GM12878 (cell line): ENCODE results near the gene DSC2. TPM values are rescaled to one million over a fixed set of nuclear protein-coding genes. Genes with fewer than 3 reads are reported as not detected.

Experiments
- ATAC-seq: fragments of 200-7000 bp; cut with Tn5 transposase; 3 replicates; pipeline ENCODE4 v1.9.1; 2020; ENCODE audit warnings: mild to moderate bottlenecking, moderate library complexity
- BruUV-seq: library from RNA; stranded (reverse); fragments of 400-500 nt; replicated peaks from 2 replicates; lab custom pipeline; 2021; lab: Mats Ljungman, UMichigan
- CTCF ChIA-PET: fragments of 300-600 bp; sonication (Branson Sonifier 250); formaldehyde crosslinking; extraction: SDS; loops from one replicate; lab custom pipeline; 2021; ENCODE audit warnings: inconsistent platforms; lab: Yijun Ruan, JAX
- POLR2A ChIA-PET: fragments of 350-600 bp; formaldehyde crosslinking; extraction: SDS; loops from one replicate; lab custom pipeline; 2021; ENCODE audit warnings: inconsistent platforms; lab: Charles Lee
- RAD21 ChIA-PET: fragments of 300-600 bp; sonication (Branson Sonifier 250); formaldehyde crosslinking; loops from one replicate; lab custom pipeline; 2023; ENCODE audit warnings: antibody characterized with exemption; ENCODE audit not compliant: unreplicated experiment; lab: Charles Lee
- SMC1A ChIA-PET: fragments of 300-600 bp; sonication (Branson Sonifier 250); formaldehyde crosslinking; loops from one replicate; lab custom pipeline; 2023; ENCODE audit not compliant: unreplicated experiment, uncharacterized antibody; lab: Charles Lee
- DNase-seq: peaks from one replicate; pipeline ENCODE4 v3.0.0-alpha.2; 2011; ENCODE audit warnings: low read depth, low spot score
- FAIRE-seq: peaks from 3 replicates; lab custom pipeline; 2011; peaks lifted over from hg19 to GRCh38; lab: Jason Lieb, UNC
- H2AFZ ChIP-seq: 2 replicates; pipeline ENCODE4 v1.6.0; 2011; ENCODE audit warnings: low read depth, low read length, control low read depth; ENCODE audit not compliant: control insufficient read depth
- H3K27ac ChIP-seq: 2 replicates; pipeline ENCODE4 v1.5.1; 2011; ENCODE audit warnings: control low read depth; ENCODE audit not compliant: control insufficient read depth, insufficient read depth
- H3K27me3 ChIP-seq, 2 experiments: replicated peaks in 1 of 2; 2 replicates each; pipeline versions ENCODE4 v1.6.0 to v1.6.1; 2011; ENCODE audit warnings: low read length in 1 of 2; ENCODE audit not compliant: control insufficient read depth in 2 of 2, insufficient read depth in 2 of 2
- H3K36me3 ChIP-seq, 2 experiments: 2 replicates each; pipeline ENCODE4 v1.5.1; 2011; ENCODE audit warnings: low read length in 1 of 2; ENCODE audit not compliant: control insufficient read depth in 2 of 2, insufficient read depth in 2 of 2
- H3K4me1 ChIP-seq: 2 replicates; pipeline ENCODE4 v1.6.1; 2011; ENCODE audit warnings: mild to moderate bottlenecking, low read length, moderate library complexity, mixed read lengths; ENCODE audit not compliant: control insufficient read depth, insufficient read depth
- H3K4me2 ChIP-seq: 2 replicates; pipeline ENCODE4 v1.6.0; 2011; ENCODE audit warnings: control low read depth; ENCODE audit not compliant: control insufficient read depth, insufficient read depth
- H3K4me3 ChIP-seq: fragments of 200-600 bp; sonication (generic); 2 replicates; pipeline ENCODE4 v1.5.1; 2016
- H3K79me2 ChIP-seq: 2 replicates; pipeline ENCODE4 v1.6.0; 2011; ENCODE audit warnings: low read length; ENCODE audit not compliant: control insufficient read depth, insufficient read depth
- H3K9ac ChIP-seq: 2 replicates; pipeline ENCODE4 v1.8.0; 2011; ENCODE audit warnings: low read length, control low read depth, mixed read lengths; ENCODE audit not compliant: control insufficient read depth, insufficient read depth
- H3K9me3 ChIP-seq: replicated peaks from 3 replicates; pipeline ENCODE4 v1.5.1; 2011; ENCODE audit warnings: mild to moderate bottlenecking, low read length; ENCODE audit not compliant: control insufficient read depth, insufficient read depth
- H4K20me1 ChIP-seq: 2 replicates; pipeline ENCODE4 v1.6.0; 2011; ENCODE audit not compliant: control insufficient read depth, insufficient read depth
- IKZF1 ChIP-seq: fragments of 450-650 bp; conservative IDR thresholded peaks from 2 replicates; pipeline ENCODE4 v1.6.1; 2017; ENCODE audit warnings: antibody characterized with exemption, mild to moderate bottlenecking
- JUNB ChIP-seq: IDR thresholded peaks from 2 replicates; pipeline ENCODE4 v1.6.1; 2016; ENCODE audit warnings: antibody characterized with exemption, mild to moderate bottlenecking
- MYB ChIP-seq: fragments of 150-350 bp; IDR thresholded peaks from 2 replicates; pipeline ENCODE4 v1.6.1; 2014; ENCODE audit warnings: mild to moderate bottlenecking, low read depth, low read length, borderline replicate concordance
- SP1 ChIP-seq: IDR thresholded peaks from one replicate; pipeline ENCODE4 v1.6.1; 2011; ENCODE audit warnings: low read depth, low read length
- TAF1 ChIP-seq: IDR thresholded peaks from 2 replicates; pipeline ENCODE4 v1.6.1; 2011; ENCODE audit warnings: mild to moderate bottlenecking, low read depth, low read length, borderline replicate concordance
- TCF12 ChIP-seq: IDR thresholded peaks from 2 replicates; pipeline ENCODE4 v1.6.1; 2011; ENCODE audit warnings: low read depth, mild to moderate bottlenecking, low read length
- TCF3 ChIP-seq: IDR thresholded peaks from 2 replicates; pipeline ENCODE4 v1.6.1; 2012; ENCODE audit warnings: low read depth, mild to moderate bottlenecking, low read length, borderline replicate concordance; ENCODE audit not compliant: insufficient read depth
- WGBS: methylation state at CpG from one replicate; pipeline ENCODE4 v1.1.6; 2016; ENCODE audit warnings: low lambda C conversion rate; ENCODE audit not compliant: insufficient replicate concordance, insufficient coverage; ENCODE audit errors: missing lambda C conversion rate; 5-methylcytosine and 5-hydroxymethylcytosine counted together
- in situ Hi-C: fragments of 300-500 bp; cut with MboI; formaldehyde crosslinking; loops from 9 replicates; pipeline ENCODE4 v1.14.3; 2018; ENCODE audit warnings: mixed read lengths
- intact Hi-C: fragments of 100-400 bp; cut with micrococcal nuclease; formaldehyde crosslinking; loops from one replicate; pipeline ENCODE4 v1.14.2; 2022; ENCODE audit not compliant: unreplicated experiment
- polyA plus RNA-seq, 11 experiments: library from polyadenylated mRNA; depleted of rRNA in 4 of 11; unstranded in 6 of 11; stranded (reverse) in 5 of 11; fragments of >200 nt; fragmentation: Nextera tagmentation in 4 of 11; fragmentation: Illumina TruSeq in 1 of 11; extraction: Ambion mirVana in 4 of 11; extraction: Trizol in 1 of 11; gene quantifications; 1 replicate in 1 of 11; 2 replicates in 10 of 11; pipeline versions ENCODE4 v1.2.1 to v1.2.3, GENCODE V29; 2011 to 2016; ENCODE audit warnings: inconsistent platforms in 2 of 11, missing spikeins in 2 of 11, low read depth in 1 of 11
- total RNA-seq, 4 experiments: library from RNA; depleted of rRNA in 3 of 4; stranded (reverse); fragments of >200 nt in 3 of 4; fragmentation: Illumina TruSeq in 1 of 4; extraction: Trizol in 1 of 4; gene quantifications; 2 replicates each; pipeline versions ENCODE4 v1.2.1 to v1.2.3, GENCODE V29; 2013 to 2021
- TF ChIP-seq, protein P1 (sequence below): fragments of 450-650 bp; IDR thresholded peaks from 2 replicates; pipeline ENCODE4 v1.6.1; 2016; ENCODE audit warnings: mild to moderate bottlenecking, moderate library complexity, borderline replicate concordance
- TF ChIP-seq, protein P2 (sequence below): fragments of 450-650 bp; formaldehyde crosslinking; IDR thresholded peaks from 2 replicates; pipeline ENCODE4 v1.4.0; 2022; ENCODE audit warnings: mild to moderate bottlenecking, moderate library complexity
- TF ChIP-seq, protein P3 (sequence below): fragments of 150-350 bp; IDR thresholded peaks from 2 replicates; pipeline ENCODE4 v1.6.1; 2016; ENCODE audit warnings: low read depth, low read length

Gene DSC2
- total and polyA plus RNA-seq, 10 of the 15 experiments (the other 5 are each of a cell fraction or from before 2014, with no cell fraction given) = 1.2 to 4.9 (median 3.0) TPM; not detected in 1

DNA sequence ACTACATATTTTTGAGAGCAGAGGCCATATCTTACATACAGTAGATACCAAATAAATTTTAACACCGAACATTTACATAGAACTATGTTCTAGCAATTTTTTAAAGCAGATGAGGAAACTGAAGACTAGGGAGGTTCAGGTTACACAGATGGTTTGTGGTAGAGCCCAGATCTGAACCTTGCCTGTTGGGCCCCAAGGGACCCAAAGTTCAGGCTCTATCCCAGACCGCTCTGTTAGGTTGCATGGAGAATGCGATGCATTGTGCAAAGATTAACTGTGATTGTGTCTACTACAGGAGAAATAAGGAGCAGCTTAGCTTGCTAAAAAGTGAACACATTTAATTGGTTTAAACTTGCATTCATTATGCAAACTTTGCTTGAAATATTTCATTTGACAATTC, 43.3 kb downstream of the DSC2 start:
- BruUV-seq = no TSS peak
- no peaks in the 10 kb centered on the region for H3K79me2 ChIP-seq
- RAD21 ChIA-PET = no interaction called here
- WGBS = 60% methylated on average over 3 of the region's 3 CpGs
- no peaks in the 10 kb centered on the region for H3K36me3 ChIP-seq
- H3K4me2 ChIP-seq = no peak overlapping the region
- CTCF ChIA-PET = no interaction called here
- POLR2A ChIA-PET = no interaction called here
- no peaks in the 10 kb centered on the region for H4K20me1 ChIP-seq
- in situ Hi-C loops = no loop called here
- SMC1A ChIA-PET = interaction anchor here (0.7 kb wide), 1 partner anchor 21 kb away, joined by 3 read pairs; no protein-coding TSS in a partner anchor
- H3K4me1 ChIP-seq = no peaks in the 10 kb centered on the region
- no peak for FAIRE-seq
- no peak overlapping the region for H2AFZ ChIP-seq
- H3K27ac ChIP-seq = no peak overlapping the region
- no peak for ATAC-seq
- H3K4me3 ChIP-seq = no peak overlapping the region
- no peak for DNase-seq
- no peak overlapping the region for H3K9ac ChIP-seq
- no peaks in the 10 kb centered on the region for H3K9me3 ChIP-seq
- H3K27me3 ChIP-seq = no peaks in the 10 kb centered on the region
- intact Hi-C loops = no loop called here
- TF ChIP-seq IKZF1 (no peak), SP1 (no peak), TCF3 (no peak), TAF1 (no peak), JUNB (no peak), MYB (no peak), TCF12 (no peak)
- TF ChIP-seq, protein P1, sequence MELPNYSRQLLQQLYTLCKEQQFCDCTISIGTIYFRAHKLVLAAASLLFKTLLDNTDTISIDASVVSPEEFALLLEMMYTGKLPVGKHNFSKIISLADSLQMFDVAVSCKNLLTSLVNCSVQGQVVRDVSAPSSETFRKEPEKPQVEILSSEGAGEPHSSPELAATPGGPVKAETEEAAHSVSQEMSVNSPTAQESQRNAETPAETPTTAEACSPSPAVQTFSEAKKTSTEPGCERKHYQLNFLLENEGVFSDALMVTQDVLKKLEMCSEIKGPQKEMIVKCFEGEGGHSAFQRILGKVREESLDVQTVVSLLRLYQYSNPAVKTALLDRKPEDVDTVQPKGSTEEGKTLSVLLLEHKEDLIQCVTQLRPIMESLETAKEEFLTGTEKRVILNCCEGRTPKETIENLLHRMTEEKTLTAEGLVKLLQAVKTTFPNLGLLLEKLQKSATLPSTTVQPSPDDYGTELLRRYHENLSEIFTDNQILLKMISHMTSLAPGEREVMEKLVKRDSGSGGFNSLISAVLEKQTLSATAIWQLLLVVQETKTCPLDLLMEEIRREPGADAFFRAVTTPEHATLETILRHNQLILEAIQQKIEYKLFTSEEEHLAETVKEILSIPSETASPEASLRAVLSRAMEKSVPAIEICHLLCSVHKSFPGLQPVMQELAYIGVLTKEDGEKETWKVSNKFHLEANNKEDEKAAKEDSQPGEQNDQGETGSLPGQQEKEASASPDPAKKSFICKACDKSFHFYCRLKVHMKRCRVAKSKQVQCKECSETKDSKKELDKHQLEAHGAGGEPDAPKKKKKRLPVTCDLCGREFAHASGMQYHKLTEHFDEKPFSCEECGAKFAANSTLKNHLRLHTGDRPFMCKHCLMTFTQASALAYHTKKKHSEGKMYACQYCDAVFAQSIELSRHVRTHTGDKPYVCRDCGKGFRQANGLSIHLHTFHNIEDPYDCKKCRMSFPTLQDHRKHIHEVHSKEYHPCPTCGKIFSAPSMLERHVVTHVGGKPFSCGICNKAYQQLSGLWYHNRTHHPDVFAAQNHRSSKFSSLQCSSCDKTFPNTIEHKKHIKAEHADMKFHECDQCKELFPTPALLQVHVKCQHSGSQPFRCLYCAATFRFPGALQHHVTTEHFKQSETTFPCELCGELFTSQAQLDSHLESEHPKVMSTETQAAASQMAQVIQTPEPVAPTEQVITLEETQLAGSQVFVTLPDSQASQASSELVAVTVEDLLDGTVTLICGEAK = no peak
- TF ChIP-seq, protein P2, sequence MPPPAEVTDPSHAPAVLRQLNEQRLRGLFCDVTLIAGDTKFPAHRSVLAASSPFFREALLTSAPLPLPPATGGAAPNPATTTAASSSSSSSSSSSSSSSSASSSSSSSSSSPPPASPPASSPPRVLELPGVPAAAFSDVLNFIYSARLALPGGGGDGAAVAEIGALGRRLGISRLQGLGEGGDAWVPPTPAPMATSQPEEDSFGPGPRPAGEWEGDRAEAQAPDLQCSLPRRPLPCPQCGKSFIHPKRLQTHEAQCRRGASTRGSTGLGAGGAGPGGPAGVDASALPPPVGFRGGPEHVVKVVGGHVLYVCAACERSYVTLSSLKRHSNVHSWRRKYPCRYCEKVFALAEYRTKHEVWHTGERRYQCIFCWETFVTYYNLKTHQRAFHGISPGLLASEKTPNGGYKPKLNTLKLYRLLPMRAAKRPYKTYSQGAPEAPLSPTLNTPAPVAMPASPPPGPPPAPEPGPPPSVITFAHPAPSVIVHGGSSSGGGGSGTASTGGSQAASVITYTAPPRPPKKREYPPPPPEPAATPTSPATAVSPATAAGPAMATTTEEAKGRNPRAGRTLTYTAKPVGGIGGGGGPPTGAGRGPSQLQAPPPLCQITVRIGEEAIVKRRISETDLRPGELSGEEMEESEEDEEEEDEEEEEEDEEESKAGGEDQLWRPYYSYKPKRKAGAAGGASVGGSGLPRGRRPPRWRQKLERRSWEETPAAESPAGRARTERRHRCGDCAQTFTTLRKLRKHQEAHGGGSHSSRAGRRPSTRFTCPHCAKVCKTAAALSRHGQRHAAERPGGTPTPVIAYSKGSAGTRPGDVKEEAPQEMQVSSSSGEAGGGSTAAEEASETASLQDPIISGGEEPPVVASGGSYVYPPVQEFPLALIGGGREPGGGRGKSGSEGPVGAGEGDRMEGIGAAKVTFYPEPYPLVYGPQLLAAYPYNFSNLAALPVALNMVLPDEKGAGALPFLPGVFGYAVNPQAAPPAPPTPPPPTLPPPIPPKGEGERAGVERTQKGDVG (CRISPR knock-in tag) = no peak
- TF ChIP-seq, protein P3, sequence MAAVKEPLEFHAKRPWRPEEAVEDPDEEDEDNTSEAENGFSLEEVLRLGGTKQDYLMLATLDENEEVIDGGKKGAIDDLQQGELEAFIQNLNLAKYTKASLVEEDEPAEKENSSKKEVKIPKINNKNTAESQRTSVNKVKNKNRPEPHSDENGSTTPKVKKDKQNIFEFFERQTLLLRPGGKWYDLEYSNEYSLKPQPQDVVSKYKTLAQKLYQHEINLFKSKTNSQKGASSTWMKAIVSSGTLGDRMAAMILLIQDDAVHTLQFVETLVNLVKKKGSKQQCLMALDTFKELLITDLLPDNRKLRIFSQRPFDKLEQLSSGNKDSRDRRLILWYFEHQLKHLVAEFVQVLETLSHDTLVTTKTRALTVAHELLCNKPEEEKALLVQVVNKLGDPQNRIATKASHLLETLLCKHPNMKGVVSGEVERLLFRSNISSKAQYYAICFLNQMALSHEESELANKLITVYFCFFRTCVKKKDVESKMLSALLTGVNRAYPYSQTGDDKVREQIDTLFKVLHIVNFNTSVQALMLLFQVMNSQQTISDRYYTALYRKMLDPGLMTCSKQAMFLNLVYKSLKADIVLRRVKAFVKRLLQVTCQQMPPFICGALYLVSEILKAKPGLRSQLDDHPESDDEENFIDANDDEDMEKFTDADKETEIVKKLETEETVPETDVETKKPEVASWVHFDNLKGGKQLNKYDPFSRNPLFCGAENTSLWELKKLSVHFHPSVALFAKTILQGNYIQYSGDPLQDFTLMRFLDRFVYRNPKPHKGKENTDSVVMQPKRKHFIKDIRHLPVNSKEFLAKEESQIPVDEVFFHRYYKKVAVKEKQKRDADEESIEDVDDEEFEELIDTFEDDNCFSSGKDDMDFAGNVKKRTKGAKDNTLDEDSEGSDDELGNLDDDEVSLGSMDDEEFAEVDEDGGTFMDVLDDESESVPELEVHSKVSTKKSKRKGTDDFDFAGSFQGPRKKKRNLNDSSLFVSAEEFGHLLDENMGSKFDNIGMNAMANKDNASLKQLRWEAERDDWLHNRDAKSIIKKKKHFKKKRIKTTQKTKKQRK = no peak
